CD14-positive monocyte (primary cell): ENCODE data around the gene BRCA2. TPM values are rescaled to one million over a fixed set of nuclear protein-coding genes. Genes with fewer than 3 reads are reported as not detected.

Source experiments
- DNase-seq, 3 donors: peaks; one replicate each; pipeline ENCODE4 v3.0.0-alpha.2; 2011 to 2022
- H2AFZ ChIP-seq: 2 replicates; pipeline ENCODE4 v1.6.0; 2012; ENCODE audit warnings: mild to moderate bottlenecking, low read depth, low read length, inconsistent platforms; ENCODE audit not compliant: insufficient read depth, poor library complexity, severe bottlenecking
- H3K27ac ChIP-seq, 2 donors: 1 replicate in 1 of 2; 2 replicates in 1 of 2; pipeline ENCODE4 v1.5.1; 2012 to 2013; ENCODE audit warnings: low read length in 2 of 2, control low read depth in 1 of 2, inconsistent platforms in 1 of 2, low read depth in 1 of 2, mild to moderate bottlenecking in 1 of 2
- H3K27me3 ChIP-seq, 2 donors: one replicate each; pipeline versions ENCODE4 v1.6.0 to v1.6.1; 2011 to 2013; ENCODE audit warnings: low read length in 2 of 2; ENCODE audit not compliant: control insufficient read depth in 2 of 2, insufficient read depth in 2 of 2
- H3K36me3 ChIP-seq, 2 donors: replicated peaks in 1 of 2; 1 replicate in 1 of 2; 2 replicates in 1 of 2; pipeline versions ENCODE4 v1.5.1 to v1.6.1; 2012 to 2013; ENCODE audit warnings: low read length in 2 of 2, control low read depth in 1 of 2, inconsistent platforms in 1 of 2, mild to moderate bottlenecking in 1 of 2; ENCODE audit not compliant: insufficient read depth in 2 of 2, control insufficient read depth in 1 of 2
- H3K4me1 ChIP-seq, 2 donors: 1 replicate in 1 of 2; 2 replicates in 1 of 2; pipeline versions ENCODE4 v1.5.1 to v1.6.1; 2012 to 2013; ENCODE audit warnings: low read length in 2 of 2, control low read depth in 1 of 2, inconsistent platforms in 1 of 2, mild to moderate bottlenecking in 1 of 2, moderate library complexity in 1 of 2; ENCODE audit not compliant: insufficient read depth in 2 of 2, control insufficient read depth in 1 of 2
- H3K4me2 ChIP-seq: replicated peaks from 2 replicates; pipeline ENCODE3; 2012; ENCODE audit warnings: low read length, moderate library complexity, mild to moderate bottlenecking; ENCODE audit not compliant: poor library complexity, severe bottlenecking; ENCODE audit errors: extremely low read depth
- H3K4me3 ChIP-seq, 3 experiments: fragments of 200-600 bp in 1 of 3; sonication (generic) in 1 of 3; replicated peaks in 1 of 3; 1 replicate in 2 of 3; 2 replicates in 1 of 3; pipeline ENCODE4 v1.5.1; 2011 to 2013; ENCODE audit warnings: low read length in 3 of 3, mild to moderate bottlenecking in 3 of 3, control low read depth in 2 of 3, low read depth in 2 of 3, inconsistent platforms in 1 of 3, moderate library complexity in 1 of 3
- H3K79me2 ChIP-seq: 2 replicates; pipeline ENCODE4 v1.6.0; 2012; ENCODE audit warnings: mild to moderate bottlenecking, control low read depth, inconsistent platforms, low read length, moderate library complexity; ENCODE audit not compliant: insufficient read depth
- H3K9ac ChIP-seq: 2 replicates; pipeline ENCODE4 v1.6.0; 2017; ENCODE audit warnings: low read length, mild to moderate bottlenecking; ENCODE audit not compliant: insufficient read depth, poor library complexity, severe bottlenecking
- H3K9me3 ChIP-seq, 2 donors: replicated peaks in 1 of 2; 1 replicate in 1 of 2; 2 replicates in 1 of 2; pipeline versions ENCODE4 v1.5.1 to v1.6.1; 2012 to 2013; ENCODE audit warnings: low read length in 2 of 2, control low read depth in 1 of 2; ENCODE audit not compliant: control insufficient read depth in 1 of 2, insufficient read depth in 1 of 2
- H4K20me1 ChIP-seq: 2 replicates; pipeline ENCODE4 v1.6.0; 2012; ENCODE audit warnings: mild to moderate bottlenecking, low read length, control low read depth, moderate library complexity; ENCODE audit not compliant: insufficient read depth
- H3K27ac Mint-ChIP-seq, 7 donors: one replicate each; pipeline ENCODE4 v1.8.0; 2020; ENCODE audit warnings: mild to moderate bottlenecking in 7 of 7, mixed read lengths in 7 of 7, moderate library complexity in 6 of 7, inconsistent platforms in 2 of 7
- H3K27me3 Mint-ChIP-seq, 3 donors: one replicate each; pipeline ENCODE4 v1.8.0; 2021 to 2022; ENCODE audit warnings: low read depth in 3 of 3, mild to moderate bottlenecking in 3 of 3, mixed read lengths in 3 of 3, moderate library complexity in 3 of 3, inconsistent platforms in 1 of 3
- H3K36me3 Mint-ChIP-seq, 2 donors: one replicate each; pipeline ENCODE4 v1.8.0; 2020; ENCODE audit warnings: mixed read lengths in 2 of 2, inconsistent platforms in 1 of 2, mild to moderate bottlenecking in 1 of 2
- H3K4me1 Mint-ChIP-seq: one replicate; pipeline ENCODE4 v1.8.0; 2020; ENCODE audit warnings: mild to moderate bottlenecking, mixed read lengths
- H3K4me3 Mint-ChIP-seq, 2 donors: one replicate each; pipeline ENCODE4 v1.8.0; 2020; ENCODE audit warnings: mild to moderate bottlenecking in 2 of 2, mixed read lengths in 2 of 2, moderate library complexity in 1 of 2
- H3K9me3 Mint-ChIP-seq, 7 donors: one replicate each; pipeline ENCODE4 v1.8.0; 2020 to 2022; ENCODE audit warnings: mixed read lengths in 7 of 7, mild to moderate bottlenecking in 6 of 7, moderate library complexity in 6 of 7, inconsistent platforms in 2 of 7
- CTCF ChIP-seq: fragments of 200-600 bp; IDR thresholded peaks from one replicate; pipeline ENCODE4 v1.8.0; 2022; ENCODE audit warnings: antibody characterized with exemption, mild to moderate bottlenecking
- WGBS: methylation state at CpG from one replicate; pipeline ENCODE4 v1.1.5; 2013; ENCODE audit warnings: missing lambda C conversion rate; ENCODE audit not compliant: insufficient coverage; 5-methylcytosine and 5-hydroxymethylcytosine counted together
- intact Hi-C, 2 donors: fragments of 100-400 bp; cut with micrococcal nuclease; formaldehyde crosslinking; loops; one replicate each; pipeline versions ENCODE4 v1.15.0 to v1.15.1; 2023
- polyA plus RNA-seq, 3 donors: library from polyadenylated mRNA; depleted of rRNA in 1 of 3; unstranded in 2 of 3; stranded (reverse) in 1 of 3; fragments of 300-500 nt in 2 of 3; fragments of >200 nt in 1 of 3; fragmentation: Illumina TruSeq in 2 of 3; gene quantifications; 1 replicate in 2 of 3; 2 replicates in 1 of 3; pipeline ENCODE4 v1.2.3, GENCODE V29; 2012 to 2021

Gene BRCA2
- polyA plus RNA-seq, 3 donors, result 0.32 to 0.36 (median 0.36) TPM

DNA sequence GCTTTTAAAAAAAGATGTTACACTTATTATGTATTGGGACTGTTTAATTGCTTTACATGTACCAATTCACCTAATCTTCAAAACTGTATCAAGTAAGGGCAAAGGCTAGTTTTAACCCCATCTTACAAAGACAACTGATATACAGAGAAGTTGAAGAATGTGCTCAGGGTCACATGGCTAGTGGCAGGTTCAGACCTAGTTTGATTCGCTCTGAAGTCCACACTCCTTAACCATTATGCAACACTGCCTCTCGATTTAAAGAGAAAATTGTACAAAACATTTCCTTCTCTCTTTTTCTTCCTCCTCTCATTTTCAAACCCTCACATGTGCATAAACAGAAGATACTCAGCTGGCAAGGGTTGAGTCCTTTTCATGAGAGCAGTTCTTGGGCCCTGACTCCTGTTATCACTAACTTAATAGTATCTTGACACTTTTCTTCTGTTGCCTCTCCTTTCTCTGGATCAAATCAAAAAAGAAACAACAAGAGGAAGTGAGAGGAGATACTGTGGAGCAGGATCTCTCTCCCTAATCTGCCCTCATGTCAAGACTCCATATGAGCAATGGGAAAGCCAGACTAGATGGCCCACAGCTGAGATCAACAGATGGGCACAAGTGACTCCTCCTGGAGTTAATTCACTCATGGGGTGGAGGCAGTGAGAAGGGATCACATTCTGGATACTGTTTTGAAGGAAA lies 131.6 kb downstream of the BRCA2 start:
- Histone ChIP-seq H2AFZ (peak overlapping the region; percentile 71), H3K27ac (peak overlapping the region; percentile 13 to 77), H3K4me3 (peak overlapping the region in 1 of 3 experiments; percentile 39), H3K4me1 (peaks cover 41 to 46% of the 10 kb centered on the region in 2 donors), H3K27me3 (no peaks in the 10 kb centered on the region), H3K36me3 (no peaks in the 10 kb centered on the region), H3K9ac (no peak overlapping the region), H3K9me3 (peaks cover 0 to 4% of the 10 kb centered on the region in 2 donors), H4K20me1 (no peaks in the 10 kb centered on the region), H3K79me2 (no peaks in the 10 kb centered on the region), H3K4me2 (peak overlapping the region; percentile 38)
- no peak for TF ChIP-seq CTCF
- peak in 1 of 3 donors; percentile 29 for DNase-seq
- WGBS, result 0% methylated on average over 1 of the region's 2 CpGs
- Mint-ChIP-seq H3K27ac (peak overlapping the region; percentile 62 to 93 (median 77)), H3K27me3 (no peaks in the 10 kb centered on the region), H3K36me3 (no peaks in the 10 kb centered on the region), H3K9me3 (peaks cover 0 to 5% (median 0%) of the 10 kb centered on the region in 7 donors), H3K4me1 (peaks cover 48% of the 10 kb centered on the region), H3K4me3 (peak overlapping the region in 1 of 2 donors; percentile 65)
- intact Hi-C loops, result no loop called here

DNA sequence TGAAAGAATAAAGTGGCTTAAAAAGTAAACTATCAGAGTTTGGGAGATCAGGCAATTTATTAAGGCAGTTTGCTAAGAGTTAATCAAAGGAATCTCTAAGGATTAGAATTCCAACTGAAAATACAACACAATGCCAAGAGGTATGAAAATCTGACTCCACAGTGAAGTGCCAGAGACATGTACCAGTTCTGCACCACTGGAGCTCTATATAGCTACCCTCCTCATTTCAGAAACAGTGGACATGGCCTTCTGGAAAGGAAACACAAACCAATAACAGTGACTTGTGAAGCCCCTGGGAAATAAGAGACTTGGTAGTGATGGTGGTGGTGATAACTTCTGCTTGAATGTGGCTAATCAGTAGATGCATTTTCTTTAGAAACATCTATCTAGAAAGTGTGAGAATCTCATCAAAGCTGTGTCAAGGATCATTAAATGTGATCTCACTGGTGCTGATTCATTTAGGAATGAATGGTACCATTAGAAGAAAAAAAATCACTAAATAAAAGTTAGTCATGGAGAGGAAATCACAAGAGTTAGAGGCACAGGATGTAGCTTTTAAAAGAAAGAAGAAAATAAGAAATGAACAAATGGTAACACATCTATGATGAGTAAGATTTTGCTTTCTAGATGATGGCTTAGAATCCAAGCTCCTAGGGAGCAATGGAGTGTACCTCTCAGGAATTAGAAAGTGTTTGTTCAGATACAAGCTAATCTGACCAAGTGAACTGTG lies 132.8 kb downstream of the BRCA2 start:
- no peak for DNase-seq
- H3K27ac Mint-ChIP-seq, result peak overlapping the region in 3 of 7 donors; percentile 2 to 57 (median 4)
- Histone ChIP-seq H3K4me2 (no peak overlapping the region), H3K27me3 (no peaks in the 10 kb centered on the region), H3K4me3 (no peak overlapping the region), H3K9me3 (peaks cover 0 to 4% of the 10 kb centered on the region in 2 donors), H3K4me1 (peaks cover 44 to 51% of the 10 kb centered on the region in 2 donors), H3K36me3 (no peaks in the 10 kb centered on the region), H2AFZ (peak overlapping the region; percentile 71), H4K20me1 (no peaks in the 10 kb centered on the region), H3K27ac (peak overlapping the region in 1 of 2 donors; percentile 77), H3K9ac (no peak overlapping the region), H3K79me2 (no peaks in the 10 kb centered on the region)
- no peak for TF ChIP-seq CTCF
- H3K4me1 Mint-ChIP-seq, result peaks cover 49% of the 10 kb centered on the region
- peaks cover 0 to 5% (median 0%) of the 10 kb centered on the region in 7 donors for H3K9me3 Mint-ChIP-seq
- H3K4me3 Mint-ChIP-seq, result no peak overlapping the region
- H3K27me3 Mint-ChIP-seq, result no peaks in the 10 kb centered on the region
- no peaks in the 10 kb centered on the region for H3K36me3 Mint-ChIP-seq
- intact Hi-C loops, result no loop called here
